Astrocyte of the hippocampus (primary cell): ENCODE results near the gene CNTN3.

ENCODE experiments used
- DNase-seq: peaks from one replicate; pipeline ENCODE4 v3.0.0; 2011; ENCODE audit warnings: low read depth, low spot score

CNTN3 gene

GRCh38 chr3:74614107-74614967, at the start of gene CNTN3:
CNTN3 (minus strand) TSS chr3:74614659; CDS start chr3:74521112, 93,547 bp downstream.
- peak; percentile 75 for DNase-seq

GRCh38 chr3:74663178-74663577, 48.7 kb upstream of the CNTN3 start:
- no peak for DNase-seq

DNA sequence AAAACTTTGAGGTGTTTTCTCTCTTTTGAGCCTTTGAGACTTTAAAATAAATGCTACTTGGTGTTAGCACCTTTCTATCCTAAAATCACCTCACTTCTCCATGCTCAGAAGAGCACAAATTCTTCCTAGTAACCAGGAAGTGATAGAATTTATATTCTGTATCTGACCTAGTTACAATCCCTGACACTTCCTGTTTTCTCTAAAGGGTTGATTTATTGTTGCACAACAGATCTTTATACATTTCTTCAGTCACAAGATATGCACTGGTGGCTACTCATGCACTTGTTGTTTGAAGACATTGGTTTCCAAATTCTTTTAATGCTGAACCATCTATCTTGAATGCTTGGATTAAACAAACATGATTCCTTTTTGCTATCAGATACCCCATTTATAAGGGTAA, 47.2 kb upstream of the CNTN3 start:
- no peak for DNase-seq

GRCh38 chr3:74651885-74652284, 37.4 kb upstream of the CNTN3 start:
- DNase-seq: no peak

- DNase-seq: peak; percentile 75
Measured at GRCh38 chr3:74651292-74651691, 36.8 kb upstream of the CNTN3 start.

DNA sequence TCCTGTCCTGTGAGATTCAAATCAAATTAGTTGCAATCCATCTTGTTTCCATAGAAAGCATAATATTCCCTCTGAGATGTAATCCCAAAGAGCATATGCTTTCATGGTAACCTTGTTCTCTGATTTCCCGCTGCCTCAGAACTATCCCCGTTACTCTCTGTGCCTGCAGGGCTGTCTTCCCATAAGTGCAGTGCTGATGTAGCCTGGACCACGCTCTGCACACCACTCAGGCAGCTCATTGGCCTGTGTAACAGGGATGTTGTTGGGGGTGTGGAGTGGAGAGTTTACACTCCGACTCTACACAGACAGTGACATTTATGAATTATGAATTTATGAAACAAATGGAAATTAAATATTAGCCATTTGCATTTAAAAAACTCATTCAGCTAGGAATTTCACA, 33.6 kb upstream of the CNTN3 start:
- DNase-seq: no peak

- no peak for DNase-seq
Measured at GRCh38 chr3:74646094-74646493, 31.6 kb upstream of the CNTN3 start.

DNA sequence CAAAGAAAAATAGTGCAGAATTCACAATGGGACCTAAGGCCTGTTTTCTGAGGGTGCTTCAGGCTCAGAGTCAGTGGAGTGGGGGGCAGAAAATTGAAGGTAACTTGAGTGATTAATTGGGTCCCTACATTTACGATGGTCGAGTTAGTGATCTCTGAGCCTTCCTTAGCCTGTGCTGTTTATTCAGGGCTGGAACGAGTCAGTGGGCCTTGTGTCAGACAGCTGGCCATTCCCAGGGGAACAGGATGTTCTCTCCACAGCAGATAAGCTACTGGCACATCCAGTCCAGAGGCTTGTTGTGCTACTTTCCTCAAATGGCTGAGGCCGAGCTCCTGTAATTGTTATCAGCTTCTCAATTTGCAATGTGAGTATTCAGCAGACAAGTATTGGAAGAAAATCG, 29.2 kb upstream of the CNTN3 start:
- DNase-seq: peak; percentile 39

GRCh38 chr3:74642876-74643275, 28.4 kb upstream of the CNTN3 start:
- no peak for DNase-seq

- DNase-seq: no peak
Measured at GRCh38 chr3:74640211-74640610, 25.8 kb upstream of the CNTN3 start.

- DNase-seq: no peak
Measured at GRCh38 chr3:74639681-74640080, 25.2 kb upstream of the CNTN3 start.

DNA sequence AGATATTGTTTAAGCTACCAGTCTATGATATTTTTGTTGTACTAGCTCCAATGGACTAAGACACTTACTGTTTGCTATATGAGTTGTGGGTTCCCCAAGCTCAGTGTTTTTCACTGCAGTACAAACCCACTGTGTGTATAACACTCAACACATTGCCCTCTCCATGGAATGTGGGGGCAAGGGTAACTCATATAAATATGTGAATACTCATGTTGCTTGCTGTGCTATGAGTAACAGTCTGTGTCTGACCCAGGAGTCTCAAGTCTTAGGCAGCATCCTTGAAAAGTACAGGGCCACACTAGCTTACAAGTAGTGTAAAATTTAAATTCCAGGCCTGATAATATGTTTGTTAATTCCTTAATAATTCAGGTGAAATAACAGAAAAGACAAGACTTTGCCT, 22.5 kb upstream of the CNTN3 start:
- no peak for DNase-seq

- DNase-seq: peak; percentile 42
Measured at GRCh38 chr3:74633021-74633420, 18.6 kb upstream of the CNTN3 start.

DNA sequence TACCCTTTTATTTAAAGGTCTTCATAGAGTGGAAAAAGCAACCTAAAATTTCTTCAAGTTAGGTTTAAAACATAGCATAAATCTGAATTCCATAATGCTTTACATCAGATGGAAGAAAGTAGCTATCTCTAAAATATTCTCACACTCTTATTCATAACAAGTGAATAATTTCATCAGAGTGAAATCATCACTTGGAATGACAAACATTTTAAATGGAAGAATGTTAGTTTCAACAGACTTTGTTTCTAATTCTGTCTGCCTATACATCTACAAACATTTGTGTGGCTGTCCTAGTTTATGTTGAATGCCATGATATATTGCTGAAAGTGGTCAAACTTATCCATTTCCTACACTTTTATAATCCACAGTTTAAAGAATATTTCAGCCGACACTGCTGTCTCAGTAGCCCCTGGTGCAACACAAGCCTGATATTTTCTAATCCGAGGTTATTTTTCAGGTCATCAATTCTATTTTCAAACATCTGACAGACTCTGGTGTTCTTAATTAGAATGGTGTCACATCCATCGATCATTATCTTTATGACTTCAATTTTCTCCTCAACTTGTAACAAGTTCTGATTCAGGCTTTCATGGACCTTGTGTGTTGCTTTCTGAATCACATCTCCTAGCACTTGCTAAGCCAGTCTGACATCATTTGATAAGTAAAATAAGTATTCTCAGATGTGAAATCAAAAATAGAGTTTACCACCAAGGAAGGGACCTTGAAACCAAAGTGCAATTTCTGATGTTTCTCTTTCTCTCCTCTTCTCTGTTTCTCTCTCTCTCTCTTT, 17.1 kb upstream of the CNTN3 start:
- DNase-seq: no peak

DNA sequence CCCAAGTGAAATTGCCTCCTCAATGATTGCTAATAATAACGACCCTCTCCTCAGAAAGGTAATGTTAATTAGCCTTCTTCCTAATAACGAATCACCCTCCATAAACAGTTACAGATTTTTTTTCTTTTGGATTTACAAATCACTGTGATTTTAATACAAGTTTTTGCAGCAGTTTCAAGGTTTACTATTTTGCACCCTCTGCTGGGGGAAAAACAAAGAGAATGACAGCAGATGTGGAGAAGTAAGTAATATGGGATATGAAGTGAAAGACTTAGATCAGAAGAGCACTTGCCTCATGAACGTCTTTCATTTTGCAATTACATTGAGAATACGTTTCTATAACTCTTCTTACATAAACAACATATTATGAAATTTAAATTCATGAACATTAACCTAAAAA, 16.1 kb upstream of the CNTN3 start:
- DNase-seq: peak; percentile 43

GRCh38 chr3:74626011-74626410, 11.6 kb upstream of the CNTN3 start:
- no peak for DNase-seq

DNA sequence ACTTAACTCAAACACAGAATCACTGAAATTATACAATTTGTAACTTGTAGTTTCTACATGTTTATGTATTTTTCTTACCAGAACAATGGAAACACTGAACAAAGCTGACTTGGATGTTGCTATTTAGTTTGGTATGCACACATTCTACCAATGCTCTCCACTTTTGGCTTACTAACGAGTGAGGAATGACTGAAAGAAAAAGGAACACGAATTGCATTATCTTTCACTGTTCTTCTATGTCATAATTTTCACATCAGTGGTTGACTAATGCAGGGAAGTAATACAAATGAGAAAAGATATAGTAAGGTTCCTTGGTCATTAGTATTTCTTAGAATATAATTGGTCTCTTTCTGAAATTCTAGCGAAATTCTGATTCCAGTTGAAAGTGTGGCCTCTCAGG, 9.8 kb upstream of the CNTN3 start:
- DNase-seq: peak; percentile 68

- no peak for DNase-seq
Measured at GRCh38 chr3:74623261-74623836, 8.9 kb upstream of the CNTN3 start.

GRCh38 chr3:74621581-74621980, 7.1 kb upstream of the CNTN3 start:
- no peak for DNase-seq

DNA sequence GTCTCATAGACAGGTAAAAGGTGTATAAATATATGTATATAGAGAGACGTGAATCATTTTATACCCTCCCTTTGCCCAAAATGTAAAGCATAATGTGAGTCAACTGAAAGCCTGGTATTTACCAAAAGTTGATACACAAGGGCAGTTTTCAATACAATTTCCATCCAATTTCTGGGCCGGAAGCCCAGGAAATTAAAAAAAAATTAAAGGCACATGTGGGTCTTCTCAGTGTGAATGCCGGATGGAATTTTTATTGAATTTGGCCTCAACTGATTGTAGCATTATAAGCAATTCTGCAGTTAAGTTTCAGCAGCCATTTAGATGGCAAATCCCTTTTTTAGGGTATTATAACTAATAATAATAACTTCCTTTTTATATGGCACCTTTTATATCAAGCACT, 3.3 kb upstream of the CNTN3 start:
- DNase-seq: no peak

DNA sequence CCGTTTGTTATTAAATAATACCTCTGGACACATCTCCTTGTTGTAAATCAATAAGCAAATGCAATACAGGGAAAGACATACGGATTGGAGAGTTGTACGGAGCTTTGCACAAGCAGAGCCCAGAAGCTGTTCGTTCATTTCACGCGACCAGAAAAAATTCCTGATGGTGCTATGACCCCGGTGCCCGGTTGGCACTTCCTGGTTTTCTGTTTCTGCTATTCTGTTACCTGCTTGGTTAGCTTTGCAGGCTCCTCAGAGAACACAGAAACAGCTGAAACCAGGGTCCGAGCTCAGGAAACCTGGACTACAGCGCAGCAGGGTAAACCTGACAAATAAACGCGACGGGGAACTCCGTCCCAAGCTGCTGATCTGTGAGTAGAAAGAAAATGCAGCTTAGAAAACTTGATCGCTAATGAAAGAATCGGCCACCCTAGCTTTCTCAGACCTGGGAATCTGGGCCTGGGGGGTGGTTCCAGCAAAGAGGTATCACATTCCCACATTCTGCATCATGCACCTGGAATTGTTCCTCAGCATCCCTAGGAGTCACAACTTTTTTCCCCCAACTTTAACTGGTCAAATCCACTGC, 845 bp downstream of the CNTN3 start:
- peak; percentile 41 for DNase-seq

DNA sequence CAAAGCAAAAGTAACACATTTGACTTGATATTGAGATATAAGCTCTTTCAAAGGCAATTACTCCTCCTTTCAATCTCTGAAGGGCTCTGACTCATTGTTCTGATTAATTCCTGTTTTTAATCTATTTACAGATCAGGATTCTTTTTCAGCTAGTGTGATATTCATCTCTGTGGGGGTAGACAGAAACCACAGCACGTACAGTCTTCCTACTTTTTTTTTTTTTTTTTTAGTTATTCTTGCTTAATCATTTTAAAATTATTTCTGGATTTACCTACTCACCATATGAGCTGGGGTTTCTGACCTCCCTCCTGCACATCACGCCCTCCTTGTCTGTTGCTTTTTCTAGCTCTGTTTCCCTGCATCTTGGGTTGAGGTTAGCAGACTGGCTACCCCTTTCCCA, 1.4 kb downstream of the CNTN3 start:
- no peak for DNase-seq
